GM18861 (cell line): ENCODE results near the gene SLC22A3.

Source experiments
- ATAC-seq: cut with Tn5 transposase; IDR thresholded peaks from one replicate; pipeline ENCODE4 v1.9.1; 2021; ENCODE audit not compliant: unreplicated experiment

Gene SLC22A3

DNA sequence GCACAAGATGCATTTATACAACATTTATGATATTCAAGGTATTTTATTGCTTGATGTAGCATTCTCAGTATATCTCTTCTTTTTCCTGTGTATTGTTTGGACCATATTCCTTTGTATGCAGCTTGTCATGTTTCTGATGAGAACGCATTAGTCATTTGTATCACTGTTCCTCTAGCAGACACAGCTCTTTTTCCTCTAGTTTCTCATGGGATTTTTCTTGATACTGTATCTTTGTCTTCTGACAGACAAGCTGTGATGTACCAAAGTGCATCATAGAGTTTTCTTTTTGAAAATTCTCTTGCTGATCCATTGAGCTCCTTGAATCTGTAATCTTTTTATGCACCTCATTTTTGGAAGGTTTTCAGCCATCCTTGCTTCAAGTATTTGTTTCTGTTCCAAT lies 140.9 kb downstream of the SLC22A3 start:
- ATAC-seq, result no peak

DNA sequence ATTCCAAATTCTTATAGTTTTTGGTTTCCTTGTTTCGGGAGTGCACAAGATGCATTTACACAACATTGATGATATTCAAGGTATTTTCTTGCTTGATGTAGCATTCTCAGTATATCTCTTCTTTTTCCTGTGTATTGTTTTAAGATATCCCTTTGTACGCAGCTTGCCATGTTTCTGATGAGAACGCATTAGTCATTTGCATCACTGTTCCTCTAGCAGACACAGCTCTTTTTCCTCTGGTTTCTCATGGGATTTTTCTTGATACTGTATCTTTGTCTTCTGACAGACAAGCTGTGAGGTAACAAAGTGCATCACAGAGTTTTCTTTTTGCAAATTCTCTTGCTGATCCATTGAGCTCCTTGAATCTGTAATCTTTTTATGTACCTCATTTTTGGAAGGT lies 146.4 kb downstream of the SLC22A3 start:
- no peak for ATAC-seq

DNA sequence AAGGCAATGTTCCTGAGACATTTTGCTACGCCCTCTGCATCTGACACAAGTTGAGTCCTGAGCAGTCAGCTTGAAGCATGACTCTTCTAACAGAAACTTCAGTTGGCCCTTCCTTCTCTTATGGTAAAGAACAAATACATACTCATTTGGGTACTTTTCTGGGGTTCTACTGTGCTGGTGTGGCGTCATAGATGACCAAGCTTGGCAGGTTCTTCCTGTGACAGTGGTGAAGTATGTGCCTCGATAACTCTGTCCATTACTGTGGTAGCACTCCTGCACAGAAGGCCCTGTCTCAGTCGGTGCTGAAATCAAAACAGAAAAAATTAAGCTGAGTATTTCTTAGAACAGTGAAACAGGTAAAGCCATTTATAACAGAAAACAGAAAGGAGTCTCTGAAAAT lies 152.5 kb downstream of the SLC22A3 start:
- no peak for ATAC-seq
